ENCODE results near the gene ASCL5. TPM values are rescaled to one million over a fixed set of nuclear protein-coding genes. Genes with fewer than 3 reads are reported as not detected.

The ASCL5 gene
- total RNA-seq, 1 donor from 2014 or later = not detected

DNA sequence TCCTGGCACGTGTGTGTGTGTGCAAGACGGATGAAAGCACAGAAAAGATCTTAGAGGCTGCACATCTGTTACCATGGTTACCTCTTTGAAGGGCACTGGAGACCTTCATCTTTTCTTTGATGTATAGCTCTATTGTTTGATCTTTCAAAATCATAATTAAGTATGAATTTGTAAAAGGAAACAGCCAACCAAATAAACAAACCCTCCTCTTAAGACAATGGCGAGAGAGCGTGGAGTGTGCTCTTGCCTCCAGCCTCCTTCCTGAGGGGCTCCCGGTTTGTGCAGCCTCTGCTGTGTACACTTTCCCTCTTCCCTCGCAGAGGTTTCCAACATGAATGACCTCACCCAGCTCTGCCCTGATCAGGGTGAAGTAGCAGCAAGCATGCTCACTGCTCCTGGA, 42.7 kb downstream of the ASCL5 start:
- no peak overlapping the region for H3K27ac Mint-ChIP-seq (ENCODE audit: unreplicated experiment)
- H3K36me3 Mint-ChIP-seq (ENCODE audit: low read depth) = no peaks in the 10 kb centered on the region
- TF ChIP-seq, protein P1, sequence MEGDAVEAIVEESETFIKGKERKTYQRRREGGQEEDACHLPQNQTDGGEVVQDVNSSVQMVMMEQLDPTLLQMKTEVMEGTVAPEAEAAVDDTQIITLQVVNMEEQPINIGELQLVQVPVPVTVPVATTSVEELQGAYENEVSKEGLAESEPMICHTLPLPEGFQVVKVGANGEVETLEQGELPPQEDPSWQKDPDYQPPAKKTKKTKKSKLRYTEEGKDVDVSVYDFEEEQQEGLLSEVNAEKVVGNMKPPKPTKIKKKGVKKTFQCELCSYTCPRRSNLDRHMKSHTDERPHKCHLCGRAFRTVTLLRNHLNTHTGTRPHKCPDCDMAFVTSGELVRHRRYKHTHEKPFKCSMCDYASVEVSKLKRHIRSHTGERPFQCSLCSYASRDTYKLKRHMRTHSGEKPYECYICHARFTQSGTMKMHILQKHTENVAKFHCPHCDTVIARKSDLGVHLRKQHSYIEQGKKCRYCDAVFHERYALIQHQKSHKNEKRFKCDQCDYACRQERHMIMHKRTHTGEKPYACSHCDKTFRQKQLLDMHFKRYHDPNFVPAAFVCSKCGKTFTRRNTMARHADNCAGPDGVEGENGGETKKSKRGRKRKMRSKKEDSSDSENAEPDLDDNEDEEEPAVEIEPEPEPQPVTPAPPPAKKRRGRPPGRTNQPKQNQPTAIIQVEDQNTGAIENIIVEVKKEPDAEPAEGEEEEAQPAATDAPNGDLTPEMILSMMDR (IDR thresholded peaks at IDR 0.05) = no peak
- no peak overlapping the region for H3K4me3 Mint-ChIP-seq (ENCODE audit: unreplicated experiment)
- no peak for DNase-seq (ENCODE audit: low spot score)
- no peaks in the 10 kb centered on the region for H3K9me3 Mint-ChIP-seq (ENCODE audit: low read depth)
- peaks cover 15% of the 10 kb centered on the region for H3K27me3 Mint-ChIP-seq (ENCODE audit: low read depth)
- H3K4me1 Mint-ChIP-seq (ENCODE audit: low read depth) = peaks cover 3% of the 10 kb centered on the region

DNA sequence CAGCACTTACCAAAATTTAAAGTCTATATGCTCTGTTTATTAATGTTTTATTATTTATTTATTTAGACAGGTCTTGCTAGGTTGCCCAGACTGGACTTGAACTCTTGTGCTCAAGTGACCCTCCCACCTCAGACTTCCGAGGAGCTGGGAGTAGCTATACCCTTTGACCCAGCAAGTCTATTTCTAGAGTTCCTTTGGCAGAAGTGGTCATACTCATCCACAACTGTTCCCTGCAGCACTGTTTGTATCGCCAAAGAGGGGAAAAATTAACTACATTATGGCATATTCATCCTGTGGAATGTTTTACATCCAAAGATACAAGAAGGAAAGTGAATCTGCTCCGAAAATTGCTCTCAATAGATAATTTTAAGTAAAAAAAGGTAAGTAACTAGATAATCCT, 43.2 kb downstream of the ASCL5 start:
- Mint-ChIP-seq H3K36me3 (ENCODE audit: low read depth) (no peaks in the 10 kb centered on the region), H3K27ac (ENCODE audit: unreplicated experiment) (no peak overlapping the region), H3K27me3 (ENCODE audit: low read depth) (peaks cover 16% of the 10 kb centered on the region), H3K4me1 (ENCODE audit: low read depth) (no peaks in the 10 kb centered on the region), H3K9me3 (ENCODE audit: low read depth) (no peaks in the 10 kb centered on the region), H3K4me3 (ENCODE audit: unreplicated experiment) (no peak overlapping the region)
- no peak for DNase-seq (ENCODE audit: low spot score)
- TF ChIP-seq, protein P1 (IDR thresholded peaks at IDR 0.05) = no peak

DNA sequence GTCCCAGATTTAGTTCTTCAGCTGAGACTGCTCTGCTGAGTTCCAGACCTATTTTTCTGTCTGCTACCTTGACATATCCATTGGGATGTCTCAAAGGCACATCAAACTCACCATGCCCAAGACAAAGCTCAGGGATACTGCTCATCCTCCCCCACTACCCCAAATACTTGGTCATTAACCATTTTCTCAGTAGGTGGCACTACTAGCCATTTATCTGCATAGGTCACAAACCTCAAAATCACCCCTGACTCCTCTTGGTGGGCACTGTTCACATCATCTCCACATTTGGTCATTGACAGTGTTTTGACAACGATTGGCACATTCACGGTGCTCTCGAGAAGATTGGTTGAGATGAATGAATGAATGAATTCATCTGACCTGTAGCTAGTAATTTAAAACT, 46.8 kb downstream of the ASCL5 start:
- Mint-ChIP-seq H3K36me3 (ENCODE audit: low read depth) (no peaks in the 10 kb centered on the region), H3K9me3 (ENCODE audit: low read depth) (no peaks in the 10 kb centered on the region), H3K27me3 (ENCODE audit: low read depth) (peaks cover 16% of the 10 kb centered on the region), H3K27ac (ENCODE audit: unreplicated experiment) (no peak overlapping the region), H3K4me1 (ENCODE audit: low read depth) (no peaks in the 10 kb centered on the region), H3K4me3 (ENCODE audit: unreplicated experiment) (no peak overlapping the region)
- TF ChIP-seq, protein P1 (IDR thresholded peaks at IDR 0.05) = peak; percentile 10
- no peak for DNase-seq (ENCODE audit: low spot score)

- peaks cover 4% of the 10 kb centered on the region for H3K27me3 Mint-ChIP-seq (ENCODE audit: low read depth)
- TF ChIP-seq, protein P1 (IDR thresholded peaks at IDR 0.05) = no peak
- DNase-seq (ENCODE audit: low spot score) = no peak
- H3K9me3 Mint-ChIP-seq (ENCODE audit: low read depth) = no peaks in the 10 kb centered on the region
- no peaks in the 10 kb centered on the region for H3K4me1 Mint-ChIP-seq (ENCODE audit: low read depth)
- no peak overlapping the region for H3K4me3 Mint-ChIP-seq (ENCODE audit: unreplicated experiment)
- no peaks in the 10 kb centered on the region for H3K36me3 Mint-ChIP-seq (ENCODE audit: low read depth)
- H3K27ac Mint-ChIP-seq (ENCODE audit: unreplicated experiment) = no peak overlapping the region
These were observed 49.2 kb downstream of the ASCL5 start for GRCh38 chr1:201077736-201078135.

- no peaks in the 10 kb centered on the region for H3K4me1 Mint-ChIP-seq (ENCODE audit: low read depth)
- H3K4me3 Mint-ChIP-seq (ENCODE audit: unreplicated experiment) = no peak overlapping the region
- no peaks in the 10 kb centered on the region for H3K36me3 Mint-ChIP-seq (ENCODE audit: low read depth)
- TF ChIP-seq, protein P1 (IDR thresholded peaks at IDR 0.05) = no peak
- H3K27me3 Mint-ChIP-seq (ENCODE audit: low read depth) = peaks cover 4% of the 10 kb centered on the region
- no peak for DNase-seq (ENCODE audit: low spot score)
- H3K27ac Mint-ChIP-seq (ENCODE audit: unreplicated experiment) = no peak overlapping the region
- H3K9me3 Mint-ChIP-seq (ENCODE audit: low read depth) = no peaks in the 10 kb centered on the region
These were observed 49.9 kb downstream of the ASCL5 start for GRCh38 chr1:201077116-201077515.
